SK-N-SH (cell line): ENCODE data around the gene KRT27. TPM values are rescaled to one million over a fixed set of nuclear protein-coding genes. Genes with fewer than 3 reads are reported as not detected.

Experiments used
- CTCF ChIA-PET: fragments of 300-600, 350-600 bp; formaldehyde crosslinking; extraction: SDS; loops from one replicate; lab custom pipeline; 2021; lab: Yijun Ruan, JAX
- POLR2A ChIA-PET: fragments of 350-600 bp; sonication (Branson Sonifier 250); formaldehyde crosslinking; extraction: SDS; loops from one replicate; lab custom pipeline; 2020; ENCODE audit warnings: antibody characterized with exemption, inconsistent platforms; lab: Yijun Ruan, JAX
- DNase-seq: peaks from one replicate; pipeline ENCODE4 v3.0.0; 2012
- H2AFZ ChIP-seq: fragments of 200-600 bp; sonication (generic); 2 replicates; pipeline ENCODE4 v1.8.1; 2016; ENCODE audit warnings: antibody characterized with exemption, mild to moderate bottlenecking, low read depth
- H3F3A ChIP-seq: fragments of 200-600 bp; sonication (generic); replicated peaks from 2 replicates; pipeline ENCODE3; 2016; ENCODE audit warnings: antibody characterized with exemption, mild to moderate bottlenecking; ENCODE audit not compliant: insufficient read depth
- H3K27ac ChIP-seq, 2 experiments: fragments of 200-500 bp in 1 of 2; fragments of 200-600 bp in 1 of 2; sonication (Bioruptor generic) in 1 of 2; sonication (generic), shearing (Covaris generic) in 1 of 2; 2 replicates each; pipeline versions ENCODE4 v1.5.1 to v1.6.1; 2014 to 2016; ENCODE audit warnings: low read depth in 2 of 2, inconsistent platforms in 1 of 2, low read length in 1 of 2, mild to moderate bottlenecking in 1 of 2, mixed read lengths in 1 of 2
- H3K27me3 ChIP-seq: fragments of 200-600 bp; sonication (generic), shearing (Covaris generic); 2 replicates; pipeline ENCODE4 v1.6.1; 2016; ENCODE audit warnings: mixed run types; ENCODE audit not compliant: insufficient read depth
- H3K36me3 ChIP-seq, 2 experiments: fragments of 200-500 bp in 1 of 2; fragments of 200-600 bp in 1 of 2; sonication (Bioruptor generic) in 1 of 2; sonication (generic) in 1 of 2; replicated peaks in 1 of 2; 2 replicates each; pipeline versions ENCODE3 to v1.5.1; 2014 to 2016; ENCODE audit warnings: low read length in 1 of 2, mild to moderate bottlenecking in 1 of 2; ENCODE audit not compliant: insufficient read depth in 2 of 2, control insufficient read depth in 1 of 2
- H3K4me1 ChIP-seq, 2 experiments: fragments of 200-500 bp in 1 of 2; fragments of 200-600 bp in 1 of 2; sonication (Bioruptor generic) in 1 of 2; sonication (generic), shearing (Covaris generic) in 1 of 2; 2 replicates each; pipeline versions ENCODE4 v1.5.1 to v1.6.1; 2014 to 2016; ENCODE audit warnings: low read depth in 1 of 2, low read length in 1 of 2, mixed run types in 1 of 2; ENCODE audit not compliant: insufficient read depth in 2 of 2, control insufficient read depth in 1 of 2
- H3K4me2 ChIP-seq: fragments of 200-600 bp; sonication (generic), shearing (Covaris generic); 2 replicates; pipeline ENCODE4 v1.6.1; 2017; ENCODE audit warnings: mixed run types
- H3K4me3 ChIP-seq, 2 experiments: fragments of 200-500 bp in 1 of 2; fragments of 200-600 bp in 1 of 2; sonication (Bioruptor generic) in 1 of 2; sonication (generic), shearing (Covaris generic) in 1 of 2; 2 replicates each; pipeline versions ENCODE4 v1.5.1 to v1.8.1; 2014 to 2016; ENCODE audit warnings: low read depth in 2 of 2, inconsistent platforms in 1 of 2, low read length in 1 of 2, mild to moderate bottlenecking in 1 of 2, mixed read lengths in 1 of 2, moderate library complexity in 1 of 2
- H3K79me2 ChIP-seq: fragments of 200-600 bp; sonication (generic); 2 replicates; pipeline ENCODE4 v1.8.1; 2017; ENCODE audit warnings: mild to moderate bottlenecking; ENCODE audit not compliant: insufficient read depth
- H3K9ac ChIP-seq: fragments of 200-600 bp; sonication (generic); 2 replicates; pipeline ENCODE4 v1.6.1; 2017; ENCODE audit warnings: mixed run types
- H3K9me2 ChIP-seq: fragments of 200-600 bp; sonication (generic); 2 replicates; pipeline ENCODE4 v1.6.1; 2017; ENCODE audit warnings: mixed run types
- H3K9me3 ChIP-seq: fragments of 200-600 bp; sonication (generic); 2 replicates; pipeline ENCODE4 v1.6.1; 2017; ENCODE audit warnings: mixed run types, mild to moderate bottlenecking, moderate library complexity
- H4K20me1 ChIP-seq: fragments of 200-600 bp; sonication (generic); 2 replicates; pipeline ENCODE4 v1.6.1; 2017; ENCODE audit warnings: mild to moderate bottlenecking, mixed run types; ENCODE audit not compliant: insufficient read depth
- FOSL2 ChIP-seq: IDR thresholded peaks from 2 replicates; pipeline ENCODE4 v1.4.0; 2012; ENCODE audit warnings: low read depth, mild to moderate bottlenecking, moderate library complexity, borderline replicate concordance
- GATA2 ChIP-seq: sonication (generic); formaldehyde crosslinking; IDR thresholded peaks from 2 replicates; pipeline ENCODE4 v1.5.0; 2020; ENCODE audit warnings: mild to moderate bottlenecking, missing genetic modification reagents
- JUND ChIP-seq: IDR thresholded peaks from 2 replicates; pipeline ENCODE4 v1.4.0; 2012
- MAX ChIP-seq: IDR thresholded peaks from 2 replicates; pipeline ENCODE4 v1.4.0; 2012; ENCODE audit warnings: low read depth
- MEF2A ChIP-seq: IDR thresholded peaks from 2 replicates; pipeline ENCODE4 v1.4.0; 2012; ENCODE audit warnings: low read depth, borderline replicate concordance
- NFIC ChIP-seq: IDR thresholded peaks from 2 replicates; pipeline ENCODE4 v1.4.0; 2012; ENCODE audit warnings: borderline replicate concordance
- NRF1 ChIP-seq: IDR thresholded peaks from 2 replicates; pipeline ENCODE4 v1.6.1; 2012; ENCODE audit warnings: low read depth, mild to moderate bottlenecking, low read length
- PBX3 ChIP-seq: IDR thresholded peaks from 2 replicates; pipeline ENCODE4; 2012
- POLR2AphosphoS5 ChIP-seq: IDR thresholded peaks from 2 replicates; pipeline ENCODE4 v1.6.1; 2012; ENCODE audit warnings: low read depth, low read length
- RFX5 ChIP-seq: IDR thresholded peaks from 2 replicates; pipeline ENCODE4 v1.6.1; 2012; ENCODE audit warnings: mild to moderate bottlenecking, improper control_type of control experiment, low read length
- RXRA ChIP-seq: IDR thresholded peaks from 2 replicates; pipeline ENCODE4 v1.4.0; 2012; ENCODE audit warnings: low read depth, mild to moderate bottlenecking, borderline replicate concordance
- SIN3A ChIP-seq: IDR thresholded peaks from 2 replicates; pipeline ENCODE4 v1.6.1; 2012; ENCODE audit warnings: low read depth, mild to moderate bottlenecking, low read length, moderate library complexity, borderline replicate concordance
- TAF1 ChIP-seq: IDR thresholded peaks from 2 replicates; pipeline ENCODE4 v1.6.1; 2012; ENCODE audit warnings: low read depth, mild to moderate bottlenecking, low read length, moderate library complexity, borderline replicate concordance
- TEAD4 ChIP-seq: IDR thresholded peaks from 2 replicates; pipeline ENCODE4 v1.4.0; 2012; ENCODE audit warnings: mild to moderate bottlenecking, borderline replicate concordance; ENCODE audit not compliant: insufficient read depth
- USF1 ChIP-seq: IDR thresholded peaks from 2 replicates; pipeline ENCODE4 v1.4.0; 2012; ENCODE audit warnings: low read depth, borderline replicate concordance
- YY1 ChIP-seq: IDR thresholded peaks from 2 replicates; pipeline ENCODE4 v1.4.0; 2012; ENCODE audit warnings: low read depth, mild to moderate bottlenecking
- WGBS: methylation state at CpG from one replicate; pipeline ENCODE4 v1.1.6; 2017; ENCODE audit warnings: low lambda C conversion rate; 5-methylcytosine and 5-hydroxymethylcytosine counted together
- polyA plus RNA-seq, 3 experiments: library from polyadenylated mRNA; depleted of rRNA; stranded (reverse); fragments of >200 nt; gene quantifications; 2 replicates each; pipeline ENCODE4 v1.2.3, GENCODE V29; 2012
- TF ChIP-seq, protein P1 (sequence below): fragments of 200-600 bp; sonication (generic); IDR thresholded peaks from 2 replicates; pipeline ENCODE4 v1.6.1; 2017; ENCODE audit warnings: antibody characterized with exemption, mild to moderate bottlenecking, moderate library complexity
- TF ChIP-seq, protein P2 (sequence below): fragments of 150-350 bp; IDR thresholded peaks from 2 replicates; pipeline ENCODE4 v1.6.1; 2017; ENCODE audit warnings: antibody characterized with exemption, low read length, low read depth, borderline replicate concordance

The KRT27 gene
- polyA plus RNA-seq, 1 of the 3 experiments (the other 2 are of a cell fraction): not detected

DNA sequence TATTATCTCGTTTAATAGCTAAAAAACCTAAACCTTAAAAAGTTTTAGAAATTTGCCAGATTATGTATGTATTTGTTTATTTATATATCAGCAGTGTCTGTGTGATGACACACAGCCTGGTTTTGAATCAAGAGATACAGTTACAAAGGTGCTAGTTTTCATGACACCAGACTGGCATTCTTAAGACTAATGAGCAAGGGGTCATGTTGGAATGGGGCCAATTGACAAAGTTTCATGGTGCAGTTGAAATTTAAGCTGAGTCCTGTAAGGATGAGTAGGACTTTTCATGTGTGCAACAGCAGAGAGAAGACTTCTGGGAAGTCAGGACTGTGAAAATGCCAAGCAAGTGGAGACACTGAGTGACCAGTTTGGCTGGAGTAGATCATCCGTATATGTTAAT lies 43.2 kb upstream of the KRT27 start:
- Histone ChIP-seq H3K9ac (no peak overlapping the region), H3F3A (peaks cover 4% of the 10 kb centered on the region), H2AFZ (no peak overlapping the region), H3K27me3 (no peaks in the 10 kb centered on the region), H3K4me2 (no peak overlapping the region), H3K9me2 (no peaks in the 10 kb centered on the region), H3K9me3 (no peaks in the 10 kb centered on the region), H3K27ac (no peak overlapping the region), H3K36me3 (no peaks in the 10 kb centered on the region), H3K4me1 (no peaks in the 10 kb centered on the region), H3K79me2 (no peaks in the 10 kb centered on the region; the same call in 1 of the 2 replicates), H3K4me3 (no peak overlapping the region), H4K20me1 (no peaks in the 10 kb centered on the region)
- TF ChIP-seq RFX5 (no peak), MAX (no peak), TEAD4 (no peak), FOSL2 (no peak), SIN3A (no peak), POLR2AphosphoS5 (no peak), MEF2A (no peak), JUND (no peak), NRF1 (no peak), NFIC (no peak), TAF1 (no peak), RXRA (no peak), USF1 (no peak)
- TF ChIP-seq, protein P1, sequence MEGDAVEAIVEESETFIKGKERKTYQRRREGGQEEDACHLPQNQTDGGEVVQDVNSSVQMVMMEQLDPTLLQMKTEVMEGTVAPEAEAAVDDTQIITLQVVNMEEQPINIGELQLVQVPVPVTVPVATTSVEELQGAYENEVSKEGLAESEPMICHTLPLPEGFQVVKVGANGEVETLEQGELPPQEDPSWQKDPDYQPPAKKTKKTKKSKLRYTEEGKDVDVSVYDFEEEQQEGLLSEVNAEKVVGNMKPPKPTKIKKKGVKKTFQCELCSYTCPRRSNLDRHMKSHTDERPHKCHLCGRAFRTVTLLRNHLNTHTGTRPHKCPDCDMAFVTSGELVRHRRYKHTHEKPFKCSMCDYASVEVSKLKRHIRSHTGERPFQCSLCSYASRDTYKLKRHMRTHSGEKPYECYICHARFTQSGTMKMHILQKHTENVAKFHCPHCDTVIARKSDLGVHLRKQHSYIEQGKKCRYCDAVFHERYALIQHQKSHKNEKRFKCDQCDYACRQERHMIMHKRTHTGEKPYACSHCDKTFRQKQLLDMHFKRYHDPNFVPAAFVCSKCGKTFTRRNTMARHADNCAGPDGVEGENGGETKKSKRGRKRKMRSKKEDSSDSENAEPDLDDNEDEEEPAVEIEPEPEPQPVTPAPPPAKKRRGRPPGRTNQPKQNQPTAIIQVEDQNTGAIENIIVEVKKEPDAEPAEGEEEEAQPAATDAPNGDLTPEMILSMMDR: no peak
- WGBS: 40% methylated on average over 2 of the region's 2 CpGs
- DNase-seq: no peak
- POLR2A ChIA-PET: no interaction called here
- CTCF ChIA-PET: interaction anchor here (1.5 kb wide), 1 partner anchor 840 kb away, joined by 3 read pairs; no protein-coding TSS in a partner anchor

DNA sequence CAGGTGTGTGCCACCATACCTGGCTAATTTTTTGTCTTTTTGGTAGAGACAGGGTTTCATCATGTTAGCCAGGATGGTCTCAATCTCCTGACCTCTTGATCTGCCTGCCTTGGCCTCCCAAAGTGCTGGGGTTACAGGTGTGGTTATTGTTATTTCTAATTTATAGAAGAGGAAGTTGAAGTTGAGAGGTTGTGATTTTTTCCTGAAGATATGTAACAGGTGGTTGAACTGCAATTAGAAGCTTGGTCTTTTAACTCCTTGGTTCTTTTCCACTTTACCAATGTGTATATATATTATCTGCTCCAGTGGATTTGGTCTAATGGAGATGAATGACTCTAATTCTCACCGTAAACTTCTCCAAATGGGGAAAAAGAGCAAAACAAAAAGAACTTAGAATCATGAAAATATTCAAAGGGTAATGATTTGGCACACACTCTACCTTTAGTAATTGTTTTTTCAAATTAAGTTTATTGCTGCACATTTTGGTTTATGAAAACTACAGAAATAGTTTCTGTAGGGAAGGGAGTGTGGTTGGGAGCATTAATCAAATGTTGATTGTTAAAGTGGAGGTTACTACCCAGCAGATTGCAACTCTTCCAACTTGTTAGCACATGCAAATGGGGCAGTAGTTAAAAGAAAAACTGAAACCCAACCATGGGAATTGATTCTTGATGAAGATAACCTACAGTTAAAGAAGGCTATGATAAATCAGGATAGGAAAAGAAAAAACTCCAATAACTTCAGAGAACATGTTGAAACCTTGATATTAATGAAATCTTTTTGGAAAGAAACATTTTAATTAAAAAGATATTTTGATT lies 41.9 kb upstream of the KRT27 start:
- no peaks in the 10 kb centered on the region for H3K36me3 ChIP-seq
- WGBS: 94% methylated on average over 1 of the region's 1 CpG
- peaks cover 16% of the 10 kb centered on the region for H3F3A ChIP-seq
- no peaks in the 10 kb centered on the region for H4K20me1 ChIP-seq
- DNase-seq: no peak
- no peak overlapping the region for H3K27ac ChIP-seq
- H3K79me2 ChIP-seq: no peaks in the 10 kb centered on the region; the same call in 1 of the 2 replicates
- no peak overlapping the region for H3K4me3 ChIP-seq
- ChIA-PET CTCF (interaction anchor here (0.8 kb wide), 1 partner anchor 498 kb away, joined by 3 read pairs; no protein-coding TSS in a partner anchor), POLR2A (no interaction called here)
- H3K9me2 ChIP-seq: no peaks in the 10 kb centered on the region
- H3K4me2 ChIP-seq: no peak overlapping the region
- H3K9me3 ChIP-seq: no peaks in the 10 kb centered on the region
- no peaks in the 10 kb centered on the region for H3K27me3 ChIP-seq
- no peak overlapping the region for H3K9ac ChIP-seq
- H3K4me1 ChIP-seq: no peaks in the 10 kb centered on the region
- no peak overlapping the region for H2AFZ ChIP-seq
- TF ChIP-seq MAX (no peak), TAF1 (no peak), GATA2 (no peak), SIN3A (no peak), PBX3 (no peak), YY1 (no peak), MEF2A (no peak)
- TF ChIP-seq, protein P2, sequence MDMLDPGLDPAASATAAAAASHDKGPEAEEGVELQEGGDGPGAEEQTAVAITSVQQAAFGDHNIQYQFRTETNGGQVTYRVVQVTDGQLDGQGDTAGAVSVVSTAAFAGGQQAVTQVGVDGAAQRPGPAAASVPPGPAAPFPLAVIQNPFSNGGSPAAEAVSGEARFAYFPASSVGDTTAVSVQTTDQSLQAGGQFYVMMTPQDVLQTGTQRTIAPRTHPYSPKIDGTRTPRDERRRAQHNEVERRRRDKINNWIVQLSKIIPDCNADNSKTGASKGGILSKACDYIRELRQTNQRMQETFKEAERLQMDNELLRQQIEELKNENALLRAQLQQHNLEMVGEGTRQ: no peak
- TF ChIP-seq, protein P1: no peak
